IPS-NIHi11 (cell line): Measurements from ENCODE around the gene SEC22C.

ENCODE experiments used
- DNase-seq: peaks from one replicate; pipeline ENCODE4 v3.0.0; 2012; ENCODE audit warnings: mixed read lengths, low spot score

The SEC22C gene

GRCh38 chr3:42513121-42513520 lies 68.6 kb downstream of the SEC22C start:
- DNase-seq = no peak

- no peak for DNase-seq
These were observed 70.0 kb downstream of the SEC22C start for GRCh38 chr3:42511736-42512135.

GRCh38 chr3:42511201-42511600 lies 70.6 kb downstream of the SEC22C start:
- no peak for DNase-seq

- no peak for DNase-seq
These were observed 71.4 kb downstream of the SEC22C start for GRCh38 chr3:42510325-42510724.

- DNase-seq = no peak
These were observed 72.7 kb downstream of the SEC22C start for GRCh38 chr3:42509111-42509510.

GRCh38 chr3:42508562-42508961 lies 73.2 kb downstream of the SEC22C start:
- DNase-seq = no peak

GRCh38 chr3:42507761-42508335 lies 73.9 kb downstream of the SEC22C start:
- DNase-seq = no peak

GRCh38 chr3:42507252-42507651 lies 74.5 kb downstream of the SEC22C start:
- peak; percentile 69 for DNase-seq

GRCh38 chr3:42505849-42506410 lies 75.8 kb downstream of the SEC22C start:
- no peak for DNase-seq

GRCh38 chr3:42505128-42505848 lies 76.5 kb downstream of the SEC22C start:
- no peak for DNase-seq

GRCh38 chr3:42504334-42505127 lies 77.2 kb downstream of the SEC22C start:
- DNase-seq = no peak

- DNase-seq = no peak
These were observed 77.8 kb downstream of the SEC22C start for GRCh38 chr3:42503957-42504333.

GRCh38 chr3:42503251-42503924 lies 78.4 kb downstream of the SEC22C start:
- no peak for DNase-seq

GRCh38 chr3:42502429-42503250 lies 79.1 kb downstream of the SEC22C start, which contains the start of gene VIPR1:
VIPR1 (plus strand) TSS chr3:42502643; CDS start chr3:42502736, 93 bp downstream.
- DNase-seq = peak; percentile 99

GRCh38 chr3:42501681-42502428 lies 79.9 kb downstream of the SEC22C start:
- DNase-seq = peak; percentile 42

GRCh38 chr3:42501321-42501680 lies 80.5 kb downstream of the SEC22C start:
- DNase-seq = no peak

GRCh38 chr3:42500909-42501308 lies 80.9 kb downstream of the SEC22C start:
- DNase-seq = no peak

- no peak for DNase-seq
These were observed 81.7 kb downstream of the SEC22C start for GRCh38 chr3:42500091-42500490.

GRCh38 chr3:42499478-42499871 lies 82.3 kb downstream of the SEC22C start:
- DNase-seq = no peak

- no peak for DNase-seq
These were observed 82.8 kb downstream of the SEC22C start for GRCh38 chr3:42498791-42499477.
